ENCODE results near the gene AKAP14.

GRCh38 chrX:119885554-119886428, 9.9 kb upstream of the AKAP14 start:
- TF ChIP-seq CTCF (IDR thresholded peaks at IDR 0.05; ENCODE audit: low read depth, low read length) (no peak), POLR2A (IDR thresholded peaks at IDR 0.05; ENCODE audit: extremely low read depth, insufficient read length) (no peak)

Data from NB4 (cell line).